Measurements from ENCODE around the gene CCS. TPM values are rescaled to one million over a fixed set of nuclear protein-coding genes. Genes with fewer than 3 reads are reported as not detected.

The CCS gene
- total RNA-seq, 1 experiment from 2014 or later, result 34.2 TPM

DNA sequence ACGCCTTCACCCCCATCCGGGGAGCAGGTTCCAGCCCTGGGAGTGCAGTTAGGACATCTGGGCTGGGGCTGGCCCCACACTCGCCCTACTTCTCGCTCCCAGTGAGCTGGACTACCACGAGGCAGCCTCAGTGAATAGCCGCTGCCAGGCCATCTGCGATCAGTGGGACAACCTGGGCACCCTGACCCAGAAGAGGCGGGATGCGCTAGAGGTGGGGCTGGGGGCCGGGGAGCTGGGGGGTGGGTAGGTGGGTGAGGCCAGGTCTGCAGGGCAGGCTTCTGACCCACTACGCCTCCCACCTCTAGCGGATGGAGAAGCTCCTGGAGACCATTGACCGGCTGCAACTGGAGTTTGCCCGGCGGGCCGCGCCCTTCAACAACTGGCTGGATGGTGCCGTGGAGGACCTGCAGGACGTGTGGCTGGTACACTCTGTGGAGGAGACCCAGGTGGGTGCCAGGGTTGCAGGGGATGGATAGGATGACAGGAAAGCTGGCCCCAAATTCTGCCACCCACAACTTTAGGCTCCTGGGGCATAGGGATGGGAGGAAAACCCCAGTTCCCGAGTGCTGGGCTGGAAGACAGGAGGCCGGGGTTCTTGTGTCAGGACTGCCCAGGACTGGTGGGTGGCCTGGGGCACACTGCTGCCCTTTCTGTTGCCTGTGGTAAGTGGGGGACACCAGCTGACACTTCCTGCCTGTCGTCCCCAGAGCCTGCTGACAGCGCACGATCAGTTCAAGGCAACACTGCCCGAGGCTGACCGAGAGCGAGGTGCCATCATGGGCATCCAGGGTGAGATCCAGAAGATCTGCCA is 32.9 kb upstream of the CCS start:
- H3K9me3 Mint-ChIP-seq (ENCODE audit: low read depth, unreplicated experiment), result no peaks in the 10 kb centered on the region
- no peaks in the 10 kb centered on the region for H3K36me3 Mint-ChIP-seq (ENCODE audit: insufficient read depth, unreplicated experiment)
- no peaks in the 10 kb centered on the region for H3K4me1 Mint-ChIP-seq (ENCODE audit: low read depth, unreplicated experiment)
- no TSS peak for BruUV-seq (replicated peaks)
- intact Hi-C loops (cut with micrococcal nuclease; ENCODE audit: unreplicated experiment), result no loop called here
- H3K4me3 Mint-ChIP-seq (ENCODE audit: low read depth, unreplicated experiment), result no peak overlapping the region
- H3K27ac Mint-ChIP-seq (ENCODE audit: unreplicated experiment), result no peak overlapping the region
- CTCF ChIA-PET, result interaction anchor here (0.6 kb wide), 1 partner anchor 324 kb away, joined by 3 read pairs; no protein-coding TSS in a partner anchor
- DNase-seq, result no peak
- peaks cover 86% of the 10 kb centered on the region for H3K27me3 Mint-ChIP-seq (ENCODE audit: unreplicated experiment)
- TF ChIP-seq, protein P1, sequence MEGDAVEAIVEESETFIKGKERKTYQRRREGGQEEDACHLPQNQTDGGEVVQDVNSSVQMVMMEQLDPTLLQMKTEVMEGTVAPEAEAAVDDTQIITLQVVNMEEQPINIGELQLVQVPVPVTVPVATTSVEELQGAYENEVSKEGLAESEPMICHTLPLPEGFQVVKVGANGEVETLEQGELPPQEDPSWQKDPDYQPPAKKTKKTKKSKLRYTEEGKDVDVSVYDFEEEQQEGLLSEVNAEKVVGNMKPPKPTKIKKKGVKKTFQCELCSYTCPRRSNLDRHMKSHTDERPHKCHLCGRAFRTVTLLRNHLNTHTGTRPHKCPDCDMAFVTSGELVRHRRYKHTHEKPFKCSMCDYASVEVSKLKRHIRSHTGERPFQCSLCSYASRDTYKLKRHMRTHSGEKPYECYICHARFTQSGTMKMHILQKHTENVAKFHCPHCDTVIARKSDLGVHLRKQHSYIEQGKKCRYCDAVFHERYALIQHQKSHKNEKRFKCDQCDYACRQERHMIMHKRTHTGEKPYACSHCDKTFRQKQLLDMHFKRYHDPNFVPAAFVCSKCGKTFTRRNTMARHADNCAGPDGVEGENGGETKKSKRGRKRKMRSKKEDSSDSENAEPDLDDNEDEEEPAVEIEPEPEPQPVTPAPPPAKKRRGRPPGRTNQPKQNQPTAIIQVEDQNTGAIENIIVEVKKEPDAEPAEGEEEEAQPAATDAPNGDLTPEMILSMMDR (IDR thresholded peaks at IDR 0.05; ENCODE audit: unreplicated experiment), result no peak

DNA sequence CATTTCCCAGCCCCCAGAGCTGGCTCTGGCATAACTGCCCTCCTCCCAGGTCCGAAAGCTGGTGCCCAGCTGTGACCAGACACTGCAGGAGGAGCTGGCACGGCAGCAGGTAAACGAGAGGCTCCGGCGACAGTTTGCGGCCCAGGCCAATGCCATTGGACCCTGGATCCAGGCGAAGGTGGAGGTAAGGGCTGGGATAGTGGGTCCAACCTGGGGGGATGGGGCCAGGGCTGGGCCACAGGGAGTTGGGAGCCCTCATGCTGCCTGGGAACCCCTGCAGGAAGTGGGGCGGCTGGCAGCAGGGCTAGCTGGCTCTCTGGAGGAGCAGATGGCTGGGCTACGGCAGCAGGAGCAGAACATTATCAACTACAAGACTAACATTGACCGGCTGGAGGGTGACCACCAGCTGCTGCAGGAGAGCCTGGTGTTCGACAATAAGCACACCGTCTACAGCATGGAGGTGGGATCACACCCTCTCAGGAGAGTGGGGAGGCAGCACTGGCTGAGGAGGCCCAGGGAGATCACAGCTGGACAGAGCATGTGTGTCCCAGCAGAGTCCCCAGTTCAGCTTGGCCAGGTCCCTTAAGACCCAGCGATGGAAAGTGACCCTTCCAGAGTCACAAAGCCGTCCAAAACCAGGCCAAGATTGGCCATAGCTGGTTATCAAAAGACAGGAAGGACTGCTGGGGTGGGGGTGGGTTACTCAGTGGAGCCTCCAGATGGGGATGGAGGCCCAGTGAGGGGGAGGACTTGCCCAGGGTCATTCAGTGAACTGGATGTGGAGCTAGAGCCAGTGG is 31.6 kb upstream of the CCS start:
- DNase-seq, result no peak
- intact Hi-C loops (cut with micrococcal nuclease; ENCODE audit: unreplicated experiment), result no loop called here
- H3K27ac Mint-ChIP-seq (ENCODE audit: unreplicated experiment), result no peak overlapping the region

DNA sequence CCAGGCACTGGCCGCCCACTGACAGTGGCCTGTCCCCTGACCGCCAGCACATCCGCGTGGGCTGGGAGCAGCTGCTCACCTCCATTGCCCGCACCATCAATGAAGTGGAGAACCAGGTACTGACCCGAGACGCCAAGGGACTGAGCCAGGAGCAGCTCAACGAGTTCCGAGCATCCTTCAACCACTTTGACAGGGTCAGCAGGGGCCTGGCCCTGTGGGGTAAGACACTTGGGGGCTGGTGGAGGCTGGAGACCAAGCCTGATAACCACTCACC is 31.1 kb upstream of the CCS start:
- intact Hi-C loops (cut with micrococcal nuclease; ENCODE audit: unreplicated experiment), result no loop called here
- no peak for DNase-seq
- no peaks in the 10 kb centered on the region for H3K9me3 Mint-ChIP-seq (ENCODE audit: low read depth, unreplicated experiment)
- H3K27me3 Mint-ChIP-seq (ENCODE audit: unreplicated experiment), result peaks cover 85% of the 10 kb centered on the region
- CTCF ChIA-PET, result interaction anchor here (0.6 kb wide), 1 partner anchor 8 kb away, joined by 4 read pairs; no protein-coding TSS in a partner anchor
- no TSS peak for BruUV-seq (replicated peaks)
- H3K4me3 Mint-ChIP-seq (ENCODE audit: low read depth, unreplicated experiment), result no peak overlapping the region
- H3K36me3 Mint-ChIP-seq (ENCODE audit: insufficient read depth, unreplicated experiment), result no peaks in the 10 kb centered on the region
- H3K4me1 Mint-ChIP-seq (ENCODE audit: low read depth, unreplicated experiment), result no peaks in the 10 kb centered on the region
- no peak overlapping the region for H3K27ac Mint-ChIP-seq (ENCODE audit: unreplicated experiment)
- TF ChIP-seq, protein P1 (IDR thresholded peaks at IDR 0.05; ENCODE audit: unreplicated experiment), result no peak

More for the DNA sequence above, 31.6 kb upstream of the CCS start:
- TF ChIP-seq, protein P1 (IDR thresholded peaks at IDR 0.05; ENCODE audit: unreplicated experiment), result no peak
- CTCF ChIA-PET, result interaction anchor here (0.6 kb wide), 1 partner anchor 8 kb away, joined by 4 read pairs; no protein-coding TSS in a partner anchor
- no TSS peak for BruUV-seq (replicated peaks)
- peaks cover 84% of the 10 kb centered on the region for H3K27me3 Mint-ChIP-seq (ENCODE audit: unreplicated experiment)
- no peaks in the 10 kb centered on the region for H3K4me1 Mint-ChIP-seq (ENCODE audit: low read depth, unreplicated experiment)
- H3K9me3 Mint-ChIP-seq (ENCODE audit: low read depth, unreplicated experiment), result no peaks in the 10 kb centered on the region
- H3K4me3 Mint-ChIP-seq (ENCODE audit: low read depth, unreplicated experiment), result no peak overlapping the region
- no peaks in the 10 kb centered on the region for H3K36me3 Mint-ChIP-seq (ENCODE audit: insufficient read depth, unreplicated experiment)

DNA sequence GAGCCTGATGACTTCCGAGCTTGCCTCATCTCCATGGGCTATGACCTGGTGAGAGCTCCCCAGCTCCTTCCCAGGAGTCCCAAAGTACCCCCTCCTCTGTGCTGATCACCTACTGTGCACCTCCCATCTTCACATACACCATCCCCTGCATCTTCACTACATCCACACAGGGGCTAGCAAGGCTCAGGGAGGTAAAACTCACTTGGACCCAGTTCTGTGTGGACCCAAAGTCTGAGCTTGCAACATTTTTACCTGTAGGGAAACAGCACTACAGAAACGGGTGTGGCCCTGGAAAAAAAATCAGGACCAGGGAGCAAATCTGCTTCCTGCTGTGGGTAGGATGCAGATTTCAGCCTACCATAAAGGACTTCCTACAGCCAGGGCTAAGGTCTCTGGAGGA is 30.7 kb upstream of the CCS start:
- CTCF ChIA-PET, result interaction anchor here (0.6 kb wide), 1 partner anchor 9 kb away, joined by 4 read pairs; no protein-coding TSS in a partner anchor
- Mint-ChIP-seq H3K4me3 (ENCODE audit: low read depth, unreplicated experiment) (no peak overlapping the region), H3K27me3 (ENCODE audit: unreplicated experiment) (peaks cover 85% of the 10 kb centered on the region), H3K27ac (ENCODE audit: unreplicated experiment) (no peak overlapping the region), H3K36me3 (ENCODE audit: insufficient read depth, unreplicated experiment) (no peaks in the 10 kb centered on the region), H3K9me3 (ENCODE audit: low read depth, unreplicated experiment) (no peaks in the 10 kb centered on the region), H3K4me1 (ENCODE audit: low read depth, unreplicated experiment) (no peaks in the 10 kb centered on the region)
- TF ChIP-seq, protein P1 (IDR thresholded peaks at IDR 0.05; ENCODE audit: unreplicated experiment), result no peak
- BruUV-seq (replicated peaks), result no TSS peak
- DNase-seq, result no peak
- intact Hi-C loops (cut with micrococcal nuclease; ENCODE audit: unreplicated experiment), result no loop called here
